Measurements from ENCODE around the gene TCHHL1.

- TF ChIP-seq CTCF (IDR thresholded peaks at IDR 0.05) (no peak), POLR2AphosphoS5 (IDR thresholded peaks at IDR 0.05) (no peak), POLR2A (IDR thresholded peaks at IDR 0.05) (no peak), EP300 (IDR thresholded peaks at IDR 0.05) (no peak)
Observed at GRCh38 chr1:152109998-152110294, 21.1 kb upstream of the TCHHL1 start.
